Measurements from ENCODE around the gene TTYH3. TPM values are rescaled to one million over a fixed set of nuclear protein-coding genes. Genes with fewer than 3 reads are reported as not detected.

Gene TTYH3
- total RNA-seq, 1 experiment from 2014 or later, result 122 TPM

- H2BK20ac ChIP-seq (ENCODE audit: low read depth, low read length, poor library complexity, severe bottlenecking), result no peak overlapping the region
- H3K18ac ChIP-seq (ENCODE audit: insufficient read length, low read depth, low read length), result no peak overlapping the region
- H3K79me1 ChIP-seq (ENCODE audit: insufficient read depth, low read depth, low read length, poor library complexity, severe bottlenecking), result no peaks in the 10 kb centered on the region
- H2BK120ac ChIP-seq (ENCODE audit: low read depth, low read length, poor library complexity, severe bottlenecking), result no peak overlapping the region
- no peak overlapping the region for H3K27ac Mint-ChIP-seq
- no peak overlapping the region for H3K27ac ChIP-seq (ENCODE audit: insufficient read length, low read depth, low read length)
- no peaks in the 10 kb centered on the region for H4K20me1 ChIP-seq (ENCODE audit: control insufficient read depth, insufficient read depth, insufficient read length)
- no peak overlapping the region for H2BK5ac ChIP-seq (ENCODE audit: insufficient read length, low read length)
- H3K23ac ChIP-seq (ENCODE audit: insufficient read length, low read depth, low read length), result no peak overlapping the region
- H2AK5ac ChIP-seq (ENCODE audit: insufficient read length, low read length), result no peak overlapping the region
- no peak overlapping the region for H4K91ac ChIP-seq (ENCODE audit: insufficient read length, low read depth, low read length)
- no peak overlapping the region for H3K4ac ChIP-seq (ENCODE audit: low read depth, low read length)
- no peak overlapping the region for H3K4me2 ChIP-seq (ENCODE audit: insufficient read depth, insufficient read length, low read length)
- no peak overlapping the region for H3K4me3 Mint-ChIP-seq
- no peaks in the 10 kb centered on the region for H3K4me1 ChIP-seq (ENCODE audit: insufficient read depth, low read length)
- no peak overlapping the region for H3K9ac ChIP-seq (ENCODE audit: extremely low read depth, insufficient read length, low read length)
- no peak overlapping the region for H3K56ac ChIP-seq (ENCODE audit: insufficient read length, low read depth, low read length)
- H3K4me1 Mint-ChIP-seq, result no peaks in the 10 kb centered on the region
- no peak overlapping the region for H4K8ac ChIP-seq (replicated peaks; ENCODE audit: insufficient read length, low read depth, low read length)
- H3K79me2 ChIP-seq (ENCODE audit: insufficient read depth, low read length), result no peaks in the 10 kb centered on the region
- no peaks in the 10 kb centered on the region for H3K23me2 ChIP-seq (ENCODE audit: insufficient read length, low read depth, low read length, poor library complexity, severe bottlenecking)
- TF ChIP-seq CTCF (conservative IDR thresholded peaks at IDR 0.05), result no peak
- H2BK15ac ChIP-seq (ENCODE audit: low read depth, low read length), result no peak overlapping the region
- no peaks in the 10 kb centered on the region; the same call in 1 of the 2 replicates for H3K27me3 Mint-ChIP-seq (ENCODE audit: low read depth)
- no peak overlapping the region for H2BK12ac ChIP-seq (ENCODE audit: insufficient read length, low read depth, low read length)
- no peak overlapping the region for H4K5ac ChIP-seq (ENCODE audit: insufficient read length, low read depth, low read length)
- no peak overlapping the region for H3T11ph ChIP-seq (ENCODE audit: low read length)
- no peak overlapping the region for H2AFZ ChIP-seq (ENCODE audit: low read length)
- H3K9me3 ChIP-seq (ENCODE audit: control insufficient read depth, low read depth, low read length), result no peaks in the 10 kb centered on the region
- H3K9me3 Mint-ChIP-seq, result no peaks in the 10 kb centered on the region; a peak in 1 of 5 replicates
- H3K36me3 Mint-ChIP-seq (ENCODE audit: insufficient read depth in 1 of 3, low read depth in 3 of 3), result peaks cover 8 to 34% (median 24%) of the 10 kb centered on the region in 3 experiments
- H3K14ac ChIP-seq (ENCODE audit: insufficient read depth, low read length), result no peak overlapping the region
- DNase-seq, result no peak
- no peaks in the 10 kb centered on the region for H3K27me3 ChIP-seq (ENCODE audit: insufficient read depth, low read length)
- WGBS (ENCODE audit: extremely low coverage, insufficient read length, low lambda C conversion rate), result no CpG with 5 or more reads among the region's 33 CpGs
Measured at GRCh38 chr7:2657920-2658671, 26.3 kb downstream of the TTYH3 start.
